ENCODE results near the gene GATM.

DNA sequence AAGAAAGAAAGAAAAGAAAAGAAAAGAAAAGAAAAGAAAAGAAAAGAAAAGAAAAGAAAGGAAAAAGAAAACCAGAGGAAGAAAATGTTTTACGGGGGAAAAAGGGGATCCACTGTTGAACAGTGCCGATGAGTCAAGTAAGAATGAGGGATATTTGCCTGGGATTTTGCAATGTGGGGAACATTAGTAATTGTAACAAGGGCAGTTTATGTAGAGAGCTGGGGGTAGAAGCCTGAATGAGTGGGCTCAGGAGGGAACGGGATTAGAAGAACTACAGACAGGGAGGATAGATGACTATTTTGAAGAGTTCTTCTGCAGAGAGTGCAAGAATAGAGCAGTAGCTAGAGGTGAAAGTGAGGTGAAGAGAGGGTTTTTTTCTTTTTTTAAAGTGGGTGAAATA is 28.7 kb downstream of the GATM start:
- TF ChIP-seq, protein P1, sequence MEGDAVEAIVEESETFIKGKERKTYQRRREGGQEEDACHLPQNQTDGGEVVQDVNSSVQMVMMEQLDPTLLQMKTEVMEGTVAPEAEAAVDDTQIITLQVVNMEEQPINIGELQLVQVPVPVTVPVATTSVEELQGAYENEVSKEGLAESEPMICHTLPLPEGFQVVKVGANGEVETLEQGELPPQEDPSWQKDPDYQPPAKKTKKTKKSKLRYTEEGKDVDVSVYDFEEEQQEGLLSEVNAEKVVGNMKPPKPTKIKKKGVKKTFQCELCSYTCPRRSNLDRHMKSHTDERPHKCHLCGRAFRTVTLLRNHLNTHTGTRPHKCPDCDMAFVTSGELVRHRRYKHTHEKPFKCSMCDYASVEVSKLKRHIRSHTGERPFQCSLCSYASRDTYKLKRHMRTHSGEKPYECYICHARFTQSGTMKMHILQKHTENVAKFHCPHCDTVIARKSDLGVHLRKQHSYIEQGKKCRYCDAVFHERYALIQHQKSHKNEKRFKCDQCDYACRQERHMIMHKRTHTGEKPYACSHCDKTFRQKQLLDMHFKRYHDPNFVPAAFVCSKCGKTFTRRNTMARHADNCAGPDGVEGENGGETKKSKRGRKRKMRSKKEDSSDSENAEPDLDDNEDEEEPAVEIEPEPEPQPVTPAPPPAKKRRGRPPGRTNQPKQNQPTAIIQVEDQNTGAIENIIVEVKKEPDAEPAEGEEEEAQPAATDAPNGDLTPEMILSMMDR (IDR thresholded peaks at IDR 0.05; ENCODE audit: poor library complexity) = no peak
- no peak for TF ChIP-seq EZH2phosphoT487 (IDR thresholded peaks at IDR 0.05; ENCODE audit: low read depth, severe bottlenecking, unreplicated experiment)
